ENCODE data around the gene TSHZ3. TPM values are rescaled to one million over a fixed set of nuclear protein-coding genes. Genes with fewer than 3 reads are reported as not detected.

The TSHZ3 gene
- total and polyA plus RNA-seq, 8 donors: 0.87 to 14.3 (median 5.9) TPM

DNA sequence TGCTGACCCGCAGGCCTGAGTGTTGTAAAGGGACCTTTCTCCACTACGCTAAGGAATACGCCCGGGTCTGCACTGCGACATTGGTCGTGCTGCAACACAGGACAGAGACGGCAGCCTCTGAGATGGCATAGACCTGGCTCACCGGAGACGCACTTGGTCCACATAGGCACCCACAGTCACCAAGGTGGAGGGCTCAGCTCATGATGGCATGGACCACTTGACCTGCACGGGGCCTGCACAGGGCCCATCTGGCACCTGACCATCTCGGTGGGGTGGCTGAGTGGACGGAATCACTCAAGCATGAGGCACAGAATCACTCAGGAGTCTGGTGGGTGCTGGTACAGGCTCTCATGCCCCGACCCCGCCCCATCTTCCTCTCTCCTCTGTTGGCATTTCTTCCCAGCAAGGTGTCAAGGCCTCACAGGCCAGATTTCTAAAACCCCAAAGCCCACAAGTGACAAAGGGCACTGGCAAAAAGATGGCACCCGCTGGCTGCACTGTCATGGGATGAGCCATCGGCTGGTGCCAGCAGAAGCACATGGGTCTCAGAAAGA is 45.9 kb downstream of the TSHZ3 start:
- intact Hi-C loops (cut with DNase I; ENCODE audit: low total_unique reads): no loop called here
- no peaks in the 10 kb centered on the region for H3K9me3 ChIP-seq
- TF ChIP-seq, protein P1, sequence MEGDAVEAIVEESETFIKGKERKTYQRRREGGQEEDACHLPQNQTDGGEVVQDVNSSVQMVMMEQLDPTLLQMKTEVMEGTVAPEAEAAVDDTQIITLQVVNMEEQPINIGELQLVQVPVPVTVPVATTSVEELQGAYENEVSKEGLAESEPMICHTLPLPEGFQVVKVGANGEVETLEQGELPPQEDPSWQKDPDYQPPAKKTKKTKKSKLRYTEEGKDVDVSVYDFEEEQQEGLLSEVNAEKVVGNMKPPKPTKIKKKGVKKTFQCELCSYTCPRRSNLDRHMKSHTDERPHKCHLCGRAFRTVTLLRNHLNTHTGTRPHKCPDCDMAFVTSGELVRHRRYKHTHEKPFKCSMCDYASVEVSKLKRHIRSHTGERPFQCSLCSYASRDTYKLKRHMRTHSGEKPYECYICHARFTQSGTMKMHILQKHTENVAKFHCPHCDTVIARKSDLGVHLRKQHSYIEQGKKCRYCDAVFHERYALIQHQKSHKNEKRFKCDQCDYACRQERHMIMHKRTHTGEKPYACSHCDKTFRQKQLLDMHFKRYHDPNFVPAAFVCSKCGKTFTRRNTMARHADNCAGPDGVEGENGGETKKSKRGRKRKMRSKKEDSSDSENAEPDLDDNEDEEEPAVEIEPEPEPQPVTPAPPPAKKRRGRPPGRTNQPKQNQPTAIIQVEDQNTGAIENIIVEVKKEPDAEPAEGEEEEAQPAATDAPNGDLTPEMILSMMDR (IDR thresholded peaks at IDR 0.05): no peak
- TF ChIP-seq POLR2AphosphoS5 (IDR thresholded peaks at IDR 0.05) (no peak), EP300 (IDR thresholded peaks at IDR 0.05) (no peak), POLR2A (IDR thresholded peaks at IDR 0.05) (no peak)
- WGBS, 5 donors: 90 to 95% (median 94%) methylated on average over 10 to 16 of the region's 16 CpGs
- peaks cover 0 to 4% (median 0%) of the 10 kb centered on the region in 4 donors for H3K36me3 ChIP-seq
- H3K4me3 ChIP-seq: no peak overlapping the region
- peaks cover 0 to 17% (median 3%) of the 10 kb centered on the region in 4 donors for H3K4me1 ChIP-seq
- DNase-seq: no peak
- no peaks in the 10 kb centered on the region for H3K27me3 ChIP-seq
- H3K27ac ChIP-seq: no peak overlapping the region

DNA sequence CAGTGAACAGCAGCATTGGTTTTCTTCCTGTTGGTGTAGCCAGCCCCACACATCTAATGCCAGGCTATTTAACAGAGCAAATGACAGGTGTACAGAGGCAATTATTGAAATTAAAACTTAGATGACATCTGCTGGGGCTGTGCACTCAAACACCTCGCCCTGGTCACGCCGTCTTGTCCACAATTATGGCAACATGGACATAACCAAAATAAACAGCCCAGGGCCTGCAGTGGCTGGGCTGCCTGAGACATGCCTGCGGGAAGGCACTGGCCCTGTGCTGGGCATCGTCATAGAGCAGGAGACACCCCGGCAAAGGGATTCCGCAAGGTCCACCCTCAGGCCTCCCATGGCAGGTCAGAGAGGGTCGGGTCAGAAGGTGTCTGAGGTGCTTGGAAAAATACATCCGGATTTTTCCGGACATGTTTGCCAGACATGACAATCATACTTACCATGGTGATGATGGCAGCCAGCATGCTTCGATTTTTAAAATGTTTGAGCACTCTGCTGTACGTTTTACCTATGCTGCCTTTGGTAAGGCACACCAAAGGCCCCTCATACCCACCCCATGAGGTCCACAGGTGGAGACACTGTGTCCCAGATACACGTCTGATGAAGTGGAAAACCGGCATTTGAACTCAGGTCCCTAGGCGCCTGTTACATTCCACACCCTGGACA is 47.8 kb downstream of the TSHZ3 start:
- no peak for TF ChIP-seq POLR2A (IDR thresholded peaks at IDR 0.05)
- TF ChIP-seq EP300 (IDR thresholded peaks at IDR 0.05): no peak
- TF ChIP-seq POLR2AphosphoS5 (IDR thresholded peaks at IDR 0.05): no peak
- TF ChIP-seq, protein P1 (IDR thresholded peaks at IDR 0.05): no peak

DNA sequence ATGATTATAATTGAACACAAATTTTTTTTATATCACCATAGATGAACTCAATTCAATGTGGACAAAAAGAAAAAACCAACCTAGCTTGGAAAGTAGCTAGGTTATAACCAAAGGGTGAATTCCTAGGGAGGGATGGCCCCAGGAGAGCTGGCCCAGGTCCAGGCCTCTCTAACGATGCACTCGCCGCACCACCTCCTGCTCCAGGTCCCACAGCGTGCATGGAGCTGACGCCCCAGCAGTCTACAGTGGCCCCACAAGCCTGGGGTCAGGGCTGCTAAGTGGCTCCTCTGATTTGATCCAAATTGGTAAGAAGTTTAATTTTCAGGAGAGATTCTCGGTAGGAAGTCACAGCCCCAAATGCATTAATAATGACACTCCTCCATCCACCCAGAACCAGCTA is 48.8 kb downstream of the TSHZ3 start:
- TF ChIP-seq POLR2A (IDR thresholded peaks at IDR 0.05) (no peak), POLR2AphosphoS5 (IDR thresholded peaks at IDR 0.05) (no peak), EP300 (IDR thresholded peaks at IDR 0.05) (no peak)
- TF ChIP-seq, protein P1 (IDR thresholded peaks at IDR 0.05): no peak
- intact Hi-C loops (cut with DNase I; ENCODE audit: low total_unique reads): no loop called here
- no peak overlapping the region for H3K27ac ChIP-seq
- H3K9me3 ChIP-seq: no peaks in the 10 kb centered on the region
- no peaks in the 10 kb centered on the region for H3K36me3 ChIP-seq
- DNase-seq: no peak
- H3K4me1 ChIP-seq: peaks cover 0 to 17% (median 2%) of the 10 kb centered on the region in 4 donors
- no peak overlapping the region for H3K4me3 ChIP-seq
- WGBS, 5 donors: 63 to 80% (median 77%) methylated on average over 6 of the region's 6 CpGs
- no peaks in the 10 kb centered on the region for H3K27me3 ChIP-seq

More for the DNA sequence above, 47.8 kb downstream of the TSHZ3 start:
- WGBS, 5 donors: 76 to 87% (median 81%) methylated on average over 14 to 15 of the region's 15 CpGs
- no peaks in the 10 kb centered on the region for H3K36me3 ChIP-seq
- H3K27me3 ChIP-seq: no peaks in the 10 kb centered on the region
- no peak overlapping the region for H3K27ac ChIP-seq
- H3K4me3 ChIP-seq: no peak overlapping the region
- no peak for DNase-seq
- H3K9me3 ChIP-seq: no peaks in the 10 kb centered on the region
- intact Hi-C loops (cut with DNase I; ENCODE audit: low total_unique reads): no loop called here
- peaks cover 0 to 17% (median 3%) of the 10 kb centered on the region in 4 donors for H3K4me1 ChIP-seq

GRCh38 chr19:31299665-31300064 is 49.6 kb downstream of the TSHZ3 start:
- DNase-seq: no peak
- H3K27me3 ChIP-seq: no peaks in the 10 kb centered on the region
- H3K9me3 ChIP-seq: no peaks in the 10 kb centered on the region
- H3K36me3 ChIP-seq: no peaks in the 10 kb centered on the region
- TF ChIP-seq, protein P1 (IDR thresholded peaks at IDR 0.05): no peak
- TF ChIP-seq EP300 (IDR thresholded peaks at IDR 0.05) (no peak), POLR2A (IDR thresholded peaks at IDR 0.05) (no peak), POLR2AphosphoS5 (IDR thresholded peaks at IDR 0.05) (no peak)
- H3K4me1 ChIP-seq: peaks cover 0 to 17% (median 0%) of the 10 kb centered on the region in 4 donors
- H3K4me3 ChIP-seq: no peak overlapping the region
- intact Hi-C loops (cut with DNase I; ENCODE audit: low total_unique reads): no loop called here
- H3K27ac ChIP-seq: no peak overlapping the region
- 74 to 88% (median 81%) methylated on average over 8 of the region's 8 CpGs for WGBS, 5 donors

Measured in stomach (tissue), 9 donors.